ENCODE results near the gene NCBP1.
A peak's percentile ranks its signal among the peaks of the same experiment; 100 is the strongest.
"Not testable (repeated sequence)": the region's sequence is repeated elsewhere in the genome, so short reads cannot be mapped to it uniquely, and the experiment has no call there.

The NCBP1 gene

DNA sequence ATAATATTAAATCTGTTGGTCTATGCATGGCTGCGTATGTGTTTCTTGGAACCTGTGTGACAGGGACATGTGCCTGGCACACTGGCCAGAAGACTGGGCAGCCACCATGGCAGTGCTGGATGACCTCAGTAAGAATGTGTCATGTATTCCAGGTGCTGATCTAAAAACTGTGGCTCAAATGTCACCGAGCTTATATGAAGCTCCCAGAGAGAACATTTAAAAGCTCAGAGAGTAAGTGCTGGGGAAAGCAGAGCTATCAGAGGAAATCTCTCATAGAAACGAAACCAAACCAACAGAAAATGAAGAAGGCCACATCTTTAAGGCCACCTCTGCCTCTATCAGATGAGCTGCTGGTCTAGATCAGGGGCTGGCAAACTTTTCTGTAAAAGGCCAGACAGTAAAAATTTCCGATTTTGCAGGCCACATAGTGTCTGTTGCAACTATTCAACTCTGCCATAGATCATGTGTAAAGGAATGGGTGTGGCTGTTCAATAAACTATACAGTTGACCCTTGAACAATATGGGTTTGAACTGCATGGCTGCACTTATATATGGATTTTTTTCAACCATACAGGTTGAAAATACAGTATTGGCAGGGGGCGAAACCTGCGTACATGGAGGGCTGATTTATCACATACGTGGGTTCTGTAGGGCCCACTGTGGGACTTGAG is 32.3 kb upstream of the NCBP1 start:
- TF ChIP-seq, protein P1, sequence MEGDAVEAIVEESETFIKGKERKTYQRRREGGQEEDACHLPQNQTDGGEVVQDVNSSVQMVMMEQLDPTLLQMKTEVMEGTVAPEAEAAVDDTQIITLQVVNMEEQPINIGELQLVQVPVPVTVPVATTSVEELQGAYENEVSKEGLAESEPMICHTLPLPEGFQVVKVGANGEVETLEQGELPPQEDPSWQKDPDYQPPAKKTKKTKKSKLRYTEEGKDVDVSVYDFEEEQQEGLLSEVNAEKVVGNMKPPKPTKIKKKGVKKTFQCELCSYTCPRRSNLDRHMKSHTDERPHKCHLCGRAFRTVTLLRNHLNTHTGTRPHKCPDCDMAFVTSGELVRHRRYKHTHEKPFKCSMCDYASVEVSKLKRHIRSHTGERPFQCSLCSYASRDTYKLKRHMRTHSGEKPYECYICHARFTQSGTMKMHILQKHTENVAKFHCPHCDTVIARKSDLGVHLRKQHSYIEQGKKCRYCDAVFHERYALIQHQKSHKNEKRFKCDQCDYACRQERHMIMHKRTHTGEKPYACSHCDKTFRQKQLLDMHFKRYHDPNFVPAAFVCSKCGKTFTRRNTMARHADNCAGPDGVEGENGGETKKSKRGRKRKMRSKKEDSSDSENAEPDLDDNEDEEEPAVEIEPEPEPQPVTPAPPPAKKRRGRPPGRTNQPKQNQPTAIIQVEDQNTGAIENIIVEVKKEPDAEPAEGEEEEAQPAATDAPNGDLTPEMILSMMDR (IDR thresholded peaks at IDR 0.05; ENCODE audit: low read depth, low read length), result no peak
- Histone ChIP-seq H3K4me3 (ENCODE audit: low read depth, low read length) (no peak overlapping the region), H3K27ac (no peak overlapping the region), H3K9me3 (ENCODE audit: severe bottlenecking) (no peaks in the 10 kb centered on the region), H3K27me3 (ENCODE audit: insufficient read depth, low read depth, severe bottlenecking) (no peaks in the 10 kb centered on the region), H3K36me3 (peaks cover 69% of the 10 kb centered on the region)
- DNase-seq, result no peak

DNA sequence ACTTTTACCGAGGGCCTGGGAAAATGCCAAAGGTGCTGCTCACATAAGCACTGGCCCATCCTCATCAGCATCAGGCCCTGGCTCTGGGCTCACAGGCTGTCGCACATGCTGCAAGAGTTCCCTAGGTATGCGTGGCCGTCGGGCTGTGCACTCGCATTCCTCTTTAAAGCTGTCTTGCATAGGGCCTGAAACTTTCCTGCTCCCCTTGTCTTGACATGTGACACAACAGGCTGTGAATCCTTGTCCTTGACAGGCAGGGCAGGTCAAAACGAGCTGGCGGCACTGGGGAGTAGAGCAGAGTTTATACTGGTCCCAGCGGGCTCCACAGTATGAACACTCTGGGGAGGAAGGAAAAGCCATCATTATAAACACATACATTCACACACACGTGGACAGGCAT is 31.2 kb upstream of the NCBP1 start:
- TF ChIP-seq, protein P1 (IDR thresholded peaks at IDR 0.05; ENCODE audit: low read depth, low read length), result no peak
- DNase-seq, result no peak
- Histone ChIP-seq H3K27me3 (ENCODE audit: insufficient read depth, low read depth, severe bottlenecking) (no peaks in the 10 kb centered on the region), H3K36me3 (peaks cover 73% of the 10 kb centered on the region), H3K4me3 (ENCODE audit: low read depth, low read length) (no peak overlapping the region), H3K27ac (no peak overlapping the region), H3K9me3 (ENCODE audit: severe bottlenecking) (no peaks in the 10 kb centered on the region)

DNA sequence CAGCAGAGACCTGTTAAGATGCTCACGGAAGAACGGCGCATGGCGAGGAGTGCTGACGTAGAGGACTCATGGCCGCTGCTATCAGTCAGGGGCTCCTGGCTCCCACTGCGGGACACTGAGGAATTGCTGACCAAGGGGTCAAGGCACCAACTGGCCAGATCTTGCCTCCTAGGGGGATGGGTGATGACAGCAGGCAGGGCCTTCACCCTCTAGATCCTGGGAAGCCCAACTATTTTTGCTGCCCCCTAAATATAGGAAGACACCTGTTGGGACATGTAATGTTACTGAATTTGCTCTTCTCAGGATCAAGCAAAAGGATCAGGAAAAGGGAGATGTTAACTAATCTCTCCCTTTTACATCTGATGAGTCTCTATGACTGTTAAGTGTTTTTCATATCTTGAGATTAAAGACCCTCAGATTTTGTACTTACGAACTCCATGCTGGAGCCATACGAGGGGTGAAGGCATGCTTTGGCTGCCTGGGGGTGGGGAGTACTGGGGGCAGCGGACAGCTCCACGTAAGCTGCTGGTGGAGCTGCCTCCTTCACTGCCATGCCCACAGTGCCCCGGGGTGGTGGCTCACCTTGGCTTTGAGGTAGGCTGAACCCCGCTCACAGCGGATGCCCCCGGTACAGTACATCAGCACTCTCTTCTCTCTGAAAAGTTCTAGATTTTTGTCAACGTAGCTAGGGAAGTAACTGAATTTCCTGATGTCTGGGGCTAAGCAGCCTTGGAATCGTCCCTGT is 28.5 kb upstream of the NCBP1 start:
- Histone ChIP-seq H3K27me3 (ENCODE audit: insufficient read depth, low read depth, severe bottlenecking) (no peaks in the 10 kb centered on the region), H3K27ac (no peak overlapping the region), H3K4me3 (ENCODE audit: low read depth, low read length) (no peak overlapping the region), H3K36me3 (peaks cover 85% of the 10 kb centered on the region), H3K9me3 (ENCODE audit: severe bottlenecking) (no peaks in the 10 kb centered on the region)
- TF ChIP-seq, protein P1 (IDR thresholded peaks at IDR 0.05; ENCODE audit: low read depth, low read length), result no peak
- DNase-seq, result no peak

DNA sequence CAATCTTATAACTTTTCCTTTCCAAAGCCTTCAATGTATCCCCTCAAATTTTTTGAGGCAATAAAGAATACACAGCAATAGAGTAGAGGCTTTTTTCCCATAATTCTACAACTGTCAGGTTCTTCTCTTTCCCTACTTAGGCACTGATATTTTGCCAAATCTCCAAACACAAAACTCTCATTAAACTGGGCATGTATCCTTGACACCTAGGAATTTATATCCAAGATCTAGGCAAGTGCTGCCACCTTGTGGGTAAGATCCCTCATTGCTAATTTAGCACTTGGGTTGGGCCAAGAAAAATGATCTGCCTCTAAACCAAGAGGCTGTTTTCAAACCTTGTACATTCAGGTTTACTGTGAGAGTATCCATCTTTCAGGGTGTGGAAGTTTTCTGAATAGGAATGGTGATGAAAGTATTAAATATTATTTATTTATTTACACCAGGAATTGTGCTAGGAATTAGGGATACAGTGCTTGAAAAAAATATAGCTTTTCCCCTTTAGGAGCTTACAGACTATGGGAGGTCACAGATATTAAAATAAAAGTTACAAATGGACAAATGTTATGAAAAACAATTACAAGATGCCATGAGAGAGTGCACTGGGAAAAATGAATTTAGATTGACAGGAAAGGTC is 18.1 kb upstream of the NCBP1 start:
- Histone ChIP-seq H3K36me3 (peaks cover 44% of the 10 kb centered on the region), H3K27ac (no peak overlapping the region), H3K9me3 (ENCODE audit: severe bottlenecking) (no peaks in the 10 kb centered on the region), H3K27me3 (ENCODE audit: insufficient read depth, low read depth, severe bottlenecking) (no peaks in the 10 kb centered on the region), H3K4me3 (ENCODE audit: low read depth, low read length) (no peak overlapping the region)
- TF ChIP-seq, protein P1 (IDR thresholded peaks at IDR 0.05; ENCODE audit: low read depth, low read length), result peak; percentile 70
- peak; percentile 68 for DNase-seq

DNA sequence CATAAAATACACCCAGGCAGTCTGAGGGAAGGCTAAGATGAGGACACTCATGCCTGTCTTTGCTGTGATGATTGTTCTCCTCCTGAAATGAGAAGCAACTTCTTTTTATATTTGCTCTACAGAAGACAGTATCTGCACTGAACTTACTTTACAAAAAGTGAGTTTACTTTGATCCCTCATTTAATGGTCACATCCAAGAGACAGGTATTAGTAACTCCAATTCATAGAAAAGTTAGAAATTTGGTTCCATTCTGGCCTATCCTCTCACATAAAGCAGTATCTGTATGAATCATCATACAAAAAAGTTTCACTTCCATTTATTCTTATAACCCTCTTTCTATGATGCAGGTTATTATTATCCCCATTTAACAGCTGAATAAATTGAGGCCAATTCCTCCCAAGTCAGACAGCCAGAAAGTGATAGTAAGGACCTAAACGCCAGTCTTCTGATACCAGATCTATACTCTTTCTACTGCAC is 15.6 kb upstream of the NCBP1 start:
- Histone ChIP-seq H3K27me3 (ENCODE audit: insufficient read depth, low read depth, severe bottlenecking) (no peaks in the 10 kb centered on the region), H3K4me3 (ENCODE audit: low read depth, low read length) (no peak overlapping the region), H3K36me3 (peaks cover 31% of the 10 kb centered on the region), H3K9me3 (ENCODE audit: severe bottlenecking) (no peaks in the 10 kb centered on the region), H3K27ac (no peak overlapping the region)
- TF ChIP-seq, protein P1 (IDR thresholded peaks at IDR 0.05; ENCODE audit: low read depth, low read length), result no peak
- no peak for DNase-seq

DNA sequence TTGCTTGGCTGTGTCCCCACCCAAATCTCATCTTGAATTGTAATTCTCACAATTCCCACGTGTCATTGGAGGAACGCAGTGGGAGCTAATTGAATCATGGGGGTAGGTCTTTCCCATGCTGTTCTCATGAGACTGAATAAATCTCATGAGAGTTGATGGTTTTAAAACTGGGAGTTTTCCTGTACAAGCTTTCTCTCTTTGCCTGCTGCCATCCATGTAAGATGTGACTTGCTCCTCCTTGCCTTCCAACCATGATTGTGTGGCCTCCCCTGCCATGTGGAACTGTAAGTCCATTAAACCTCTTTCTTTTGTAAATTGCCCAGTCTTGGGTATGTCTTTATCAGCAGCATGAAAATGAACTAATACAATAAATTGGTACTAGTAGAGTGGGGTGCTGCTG is 13.6 kb upstream of the NCBP1 start:
- DNase-seq; H3K4me3 ChIP-seq (ENCODE audit: low read depth, low read length); H3K27me3 ChIP-seq (ENCODE audit: insufficient read depth, low read depth, severe bottlenecking); H3K9me3 ChIP-seq (ENCODE audit: severe bottlenecking); H3K27ac ChIP-seq: not testable (repeated sequence)
- H3K36me3 ChIP-seq, result peaks cover 41% of the 10 kb centered on the region

DNA sequence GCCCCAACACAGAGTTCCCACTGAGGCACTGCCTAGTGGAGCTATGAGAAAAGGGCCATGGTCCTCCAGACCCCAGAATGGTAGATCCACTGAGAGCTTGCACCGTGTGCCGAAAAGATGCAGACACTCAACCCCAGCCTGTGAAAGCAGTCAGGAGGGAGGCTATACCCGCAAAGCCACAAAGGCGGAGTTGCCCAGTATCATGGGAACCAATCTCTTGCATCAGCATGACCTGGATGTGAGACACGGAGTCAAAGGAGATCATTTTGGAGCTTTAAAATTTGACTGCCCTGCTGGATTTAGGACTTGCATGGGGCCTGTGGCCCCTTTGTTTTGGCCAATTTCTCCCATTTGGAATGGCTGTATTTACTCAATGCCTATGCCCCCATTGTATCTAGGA is 11.1 kb upstream of the NCBP1 start:
- H3K4me3 ChIP-seq (ENCODE audit: low read depth, low read length); H3K9me3 ChIP-seq (ENCODE audit: severe bottlenecking); H3K27me3 ChIP-seq (ENCODE audit: insufficient read depth, low read depth, severe bottlenecking); DNase-seq; H3K27ac ChIP-seq: not testable (repeated sequence)
- peaks cover 52% of the 10 kb centered on the region for H3K36me3 ChIP-seq
